Astrocyte of the cerebellum (primary cell): ENCODE results near the gene PDE7B.

Source experiments
- DNase-seq: peaks from one replicate; pipeline ENCODE4 v3.0.0-alpha.2; 2011; ENCODE audit warnings: low read depth
- H3K4me3 ChIP-seq: 2 replicates; pipeline ENCODE4 v1.5.1; 2011; ENCODE audit warnings: mild to moderate bottlenecking, low read depth, low read length, moderate library complexity
- in situ Hi-C: cut with HindIII; loops from 2 replicates; pipeline ENCODE4 v1.10.0; 2017; ENCODE audit warnings: low sequenced_read_pairs
- TF ChIP-seq, protein P1 (sequence below): IDR thresholded peaks from 2 replicates; pipeline ENCODE4 v1.5.1; 2012; ENCODE audit warnings: low read length, low read depth, moderate library complexity, mild to moderate bottlenecking; ENCODE audit errors: missing control alignments

PDE7B gene

DNA sequence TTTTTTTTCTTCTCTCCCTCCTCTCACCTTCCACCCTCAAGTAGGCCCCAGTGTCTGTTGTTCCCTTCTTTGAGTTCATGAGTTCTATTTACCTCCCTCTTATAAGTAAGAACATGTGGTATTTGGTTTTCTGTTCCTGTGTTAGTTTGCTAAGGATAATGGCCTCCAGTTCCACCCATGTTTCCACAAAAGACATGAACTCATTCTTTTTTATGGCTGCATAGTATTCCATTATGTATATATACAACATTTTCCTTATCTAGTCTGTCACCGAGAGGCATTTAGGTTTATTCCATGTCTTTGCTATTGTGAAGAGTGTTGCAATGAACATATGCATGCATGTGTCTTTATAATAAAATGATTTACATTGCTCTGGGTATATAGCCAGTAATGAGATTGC lies 147.9 kb downstream of the PDE7B start:
- in situ Hi-C loops, result no loop called here
- no peak for DNase-seq
- TF ChIP-seq, protein P1, sequence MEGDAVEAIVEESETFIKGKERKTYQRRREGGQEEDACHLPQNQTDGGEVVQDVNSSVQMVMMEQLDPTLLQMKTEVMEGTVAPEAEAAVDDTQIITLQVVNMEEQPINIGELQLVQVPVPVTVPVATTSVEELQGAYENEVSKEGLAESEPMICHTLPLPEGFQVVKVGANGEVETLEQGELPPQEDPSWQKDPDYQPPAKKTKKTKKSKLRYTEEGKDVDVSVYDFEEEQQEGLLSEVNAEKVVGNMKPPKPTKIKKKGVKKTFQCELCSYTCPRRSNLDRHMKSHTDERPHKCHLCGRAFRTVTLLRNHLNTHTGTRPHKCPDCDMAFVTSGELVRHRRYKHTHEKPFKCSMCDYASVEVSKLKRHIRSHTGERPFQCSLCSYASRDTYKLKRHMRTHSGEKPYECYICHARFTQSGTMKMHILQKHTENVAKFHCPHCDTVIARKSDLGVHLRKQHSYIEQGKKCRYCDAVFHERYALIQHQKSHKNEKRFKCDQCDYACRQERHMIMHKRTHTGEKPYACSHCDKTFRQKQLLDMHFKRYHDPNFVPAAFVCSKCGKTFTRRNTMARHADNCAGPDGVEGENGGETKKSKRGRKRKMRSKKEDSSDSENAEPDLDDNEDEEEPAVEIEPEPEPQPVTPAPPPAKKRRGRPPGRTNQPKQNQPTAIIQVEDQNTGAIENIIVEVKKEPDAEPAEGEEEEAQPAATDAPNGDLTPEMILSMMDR, result no peak
- no peak overlapping the region for H3K4me3 ChIP-seq

DNA sequence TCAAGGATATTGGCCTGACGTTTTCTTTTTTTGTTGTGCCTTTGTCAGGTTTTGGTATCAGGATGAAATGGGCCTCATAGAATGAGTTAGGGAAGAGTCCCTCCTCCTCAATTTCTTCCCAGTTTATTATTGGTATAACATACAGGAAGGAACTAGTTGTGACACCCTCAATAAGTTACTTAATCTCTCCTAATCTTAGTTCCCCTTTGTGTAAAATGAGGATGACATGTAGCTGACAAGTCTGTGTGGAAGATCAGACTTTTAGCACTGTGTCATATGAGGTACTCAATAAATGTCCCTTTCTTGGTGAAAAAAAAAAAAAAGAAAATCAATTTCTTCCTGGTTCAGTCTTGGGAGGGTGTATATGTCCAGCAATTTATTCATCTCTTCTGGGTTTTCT lies 155.8 kb downstream of the PDE7B start:
- TF ChIP-seq, protein P1, result no peak
- DNase-seq, result no peak
- no peak overlapping the region for H3K4me3 ChIP-seq
- in situ Hi-C loops, result no loop called here

DNA sequence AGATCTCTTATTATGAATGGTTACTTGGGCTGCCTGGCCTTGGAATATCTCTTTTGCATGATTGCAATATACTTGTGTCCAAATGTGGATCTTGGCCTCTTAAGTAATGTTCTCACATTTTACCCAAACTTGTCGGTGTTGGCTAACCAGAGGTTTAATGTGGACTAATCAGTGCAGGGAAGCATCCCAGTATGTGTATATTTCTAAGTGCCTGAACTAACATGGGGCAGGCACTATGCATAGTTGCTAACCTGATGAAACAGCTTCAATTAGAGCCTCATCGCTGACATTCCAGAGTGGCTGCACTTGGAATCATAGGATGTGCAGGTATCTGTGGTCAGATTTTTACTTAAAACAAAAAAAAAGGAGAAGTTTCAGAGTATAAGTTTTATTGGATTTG lies 160.0 kb downstream of the PDE7B start:
- in situ Hi-C loops, result no loop called here
- no peak overlapping the region for H3K4me3 ChIP-seq
- no peak for DNase-seq
- TF ChIP-seq, protein P1, result no peak

DNA sequence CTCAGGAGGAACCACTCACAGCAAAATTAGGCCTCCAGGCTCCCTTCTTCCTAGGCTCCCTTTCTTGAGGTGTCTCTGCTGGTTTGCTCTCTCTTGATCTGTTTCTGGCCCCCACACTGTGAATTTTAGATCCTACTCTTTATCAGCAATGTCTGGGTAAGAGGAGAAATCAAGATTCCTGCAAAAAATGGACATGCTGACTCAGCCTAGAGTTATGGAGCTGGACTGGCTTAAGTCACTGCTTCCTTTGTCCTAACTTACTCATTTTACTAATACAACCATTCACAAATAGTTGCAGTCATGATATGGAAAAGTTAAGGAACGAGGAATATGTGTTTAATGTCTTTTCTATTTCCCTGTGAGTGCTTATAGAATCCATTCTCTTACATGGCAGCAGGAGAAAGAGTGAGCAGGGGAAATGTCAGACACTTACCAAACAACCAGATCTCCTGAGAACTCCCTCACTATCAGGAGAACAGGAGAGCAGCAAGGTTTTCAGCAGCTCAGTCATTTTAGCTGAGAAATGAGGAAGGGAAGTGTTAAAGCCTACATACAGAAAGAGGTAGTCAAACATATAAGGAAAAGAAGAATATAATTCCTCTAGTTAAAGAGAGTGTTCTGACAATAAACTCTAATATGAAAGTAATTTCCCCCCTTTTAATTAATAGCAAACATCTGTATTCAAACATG lies 160.8 kb downstream of the PDE7B start:
- in situ Hi-C loops, result no loop called here
- no peak overlapping the region for H3K4me3 ChIP-seq
- TF ChIP-seq, protein P1, result no peak
- no peak for DNase-seq

DNA sequence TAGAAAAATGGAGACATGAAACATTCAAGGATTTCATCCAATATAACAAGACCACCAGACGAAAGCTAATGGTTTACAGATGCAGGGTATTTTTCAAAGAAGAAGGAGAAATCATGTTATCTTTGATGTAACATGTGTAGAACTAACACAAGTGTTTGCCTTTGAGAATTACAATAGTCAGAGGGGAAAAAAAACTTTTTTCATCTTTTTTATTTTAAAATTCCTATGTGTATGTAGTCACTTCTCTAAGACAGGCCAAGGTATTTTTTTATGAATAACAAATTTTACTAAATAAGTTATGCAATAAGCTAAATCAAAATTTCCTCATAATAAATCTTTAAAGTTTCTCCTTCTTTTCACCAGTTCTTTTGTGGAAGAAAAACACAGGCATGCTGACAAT lies 161.4 kb downstream of the PDE7B start:
- in situ Hi-C loops, result no loop called here
- no peak overlapping the region for H3K4me3 ChIP-seq
- no peak for DNase-seq
- TF ChIP-seq, protein P1, result no peak

DNA sequence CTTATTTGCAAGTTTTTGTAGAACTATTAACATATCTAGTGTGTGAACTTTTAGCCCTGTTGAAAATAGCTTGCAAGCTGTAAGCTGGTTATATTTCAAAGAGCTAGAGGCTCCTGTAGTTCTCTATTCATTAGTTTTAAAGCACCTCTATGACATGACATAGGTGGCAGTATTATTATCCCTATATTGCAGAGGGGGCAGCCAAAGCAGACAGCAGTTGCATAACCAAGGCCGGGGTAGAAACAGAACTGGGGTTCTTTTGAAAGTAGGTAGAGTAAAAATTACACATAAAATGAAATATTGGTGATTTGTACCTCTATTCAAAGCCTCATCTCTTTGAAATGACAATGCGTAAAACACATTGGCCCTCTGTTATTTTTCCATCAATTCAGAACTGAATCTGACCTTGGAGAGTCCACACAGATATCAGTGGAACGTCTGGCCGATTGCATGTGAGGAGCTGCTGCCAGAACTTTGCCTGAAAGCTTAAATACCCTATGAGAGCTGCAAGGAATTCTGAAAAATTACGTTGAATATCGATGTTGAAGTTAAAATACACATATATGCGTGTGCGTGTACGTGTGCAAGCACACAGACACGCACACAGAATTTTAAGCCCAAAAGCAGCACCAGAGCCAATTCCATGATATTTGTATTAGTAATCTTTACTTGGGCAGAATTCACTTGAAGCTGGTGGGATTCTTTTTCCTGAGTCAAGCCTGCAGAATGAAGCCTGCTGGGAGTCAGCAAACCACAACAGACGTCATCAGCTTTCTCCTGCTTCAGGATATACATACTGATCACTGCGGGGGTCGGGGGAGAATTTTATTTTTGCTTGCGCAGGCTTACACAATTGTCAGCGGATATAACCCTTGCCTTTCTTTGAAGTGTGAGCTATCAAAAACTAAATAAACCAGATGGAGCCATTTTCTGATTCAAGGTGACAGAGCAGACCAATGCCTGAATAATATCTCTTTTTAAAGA lies 163.2 kb downstream of the PDE7B start:
- peak; percentile 100 for DNase-seq
- TF ChIP-seq, protein P1, result no peak
- in situ Hi-C loops, result no loop called here
- H3K4me3 ChIP-seq, result no peak overlapping the region
